Transverse colon (tissue), 3 donors: ENCODE measurements around the gene LECT2.

Experiments
- EP300 ChIP-seq: sonication (generic); formaldehyde crosslinking; IDR thresholded peaks from one replicate; pipeline ENCODE4 v1.6.1; 2017; ENCODE audit warnings: antibody characterized with exemption, low read depth
- POLR2A ChIP-seq: fragments of 450-650 bp; IDR thresholded peaks from one replicate; pipeline ENCODE4 v1.6.1; 2016; ENCODE audit warnings: antibody characterized with exemption, mild to moderate bottlenecking, moderate library complexity
- TF ChIP-seq, protein P1 (sequence below), 5 experiments: fragments of 200-600 bp in 3 of 5; fragments of 450-650 bp in 2 of 5; sonication (generic) in 3 of 5; IDR thresholded peaks; 1 replicate in 2 of 5; 2 replicates in 3 of 5; pipeline ENCODE4 v1.5.1; 2016 to 2017; ENCODE audit warnings: antibody characterized with exemption in 5 of 5, inconsistent platforms in 3 of 5, mild to moderate bottlenecking in 2 of 5, moderate library complexity in 1 of 5

GRCh38 chr5:135986401-135986800 lies 31.6 kb upstream of the LECT2 start:
- TF ChIP-seq, protein P1, sequence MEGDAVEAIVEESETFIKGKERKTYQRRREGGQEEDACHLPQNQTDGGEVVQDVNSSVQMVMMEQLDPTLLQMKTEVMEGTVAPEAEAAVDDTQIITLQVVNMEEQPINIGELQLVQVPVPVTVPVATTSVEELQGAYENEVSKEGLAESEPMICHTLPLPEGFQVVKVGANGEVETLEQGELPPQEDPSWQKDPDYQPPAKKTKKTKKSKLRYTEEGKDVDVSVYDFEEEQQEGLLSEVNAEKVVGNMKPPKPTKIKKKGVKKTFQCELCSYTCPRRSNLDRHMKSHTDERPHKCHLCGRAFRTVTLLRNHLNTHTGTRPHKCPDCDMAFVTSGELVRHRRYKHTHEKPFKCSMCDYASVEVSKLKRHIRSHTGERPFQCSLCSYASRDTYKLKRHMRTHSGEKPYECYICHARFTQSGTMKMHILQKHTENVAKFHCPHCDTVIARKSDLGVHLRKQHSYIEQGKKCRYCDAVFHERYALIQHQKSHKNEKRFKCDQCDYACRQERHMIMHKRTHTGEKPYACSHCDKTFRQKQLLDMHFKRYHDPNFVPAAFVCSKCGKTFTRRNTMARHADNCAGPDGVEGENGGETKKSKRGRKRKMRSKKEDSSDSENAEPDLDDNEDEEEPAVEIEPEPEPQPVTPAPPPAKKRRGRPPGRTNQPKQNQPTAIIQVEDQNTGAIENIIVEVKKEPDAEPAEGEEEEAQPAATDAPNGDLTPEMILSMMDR (IDR thresholded peaks at IDR 0.05): no peak
- TF ChIP-seq EP300: no peak
- TF ChIP-seq POLR2A: no peak
